GM06990 (cell line): ENCODE data around the gene CAPZB.

Source experiments
- DNase-seq: peaks from one replicate; pipeline ENCODE4 v3.0.0-alpha.2; 2011; ENCODE audit not compliant: insufficient read length; ENCODE audit errors: extremely low read depth
- H3K27me3 ChIP-seq: replicated peaks from 2 replicates; pipeline ENCODE4 v1.6.0; 2011; ENCODE audit warnings: low read length; ENCODE audit not compliant: control insufficient read depth, insufficient read depth
- H3K36me3 ChIP-seq: 2 replicates; pipeline ENCODE4 v1.5.1; 2011; ENCODE audit warnings: low read length; ENCODE audit not compliant: control insufficient read depth, insufficient read depth
- H3K4me3 ChIP-seq: replicated peaks from 2 replicates; pipeline ENCODE4 v1.5.1; 2011; ENCODE audit warnings: low read depth, mild to moderate bottlenecking, control low read depth, low read length
- CTCF ChIP-seq: IDR thresholded peaks from 2 replicates; pipeline ENCODE4 v1.5.1; 2011; ENCODE audit warnings: low read length, control low read depth, mild to moderate bottlenecking, inconsistent platforms; ENCODE audit not compliant: insufficient read depth, poor library complexity, severe bottlenecking

The CAPZB gene

DNA sequence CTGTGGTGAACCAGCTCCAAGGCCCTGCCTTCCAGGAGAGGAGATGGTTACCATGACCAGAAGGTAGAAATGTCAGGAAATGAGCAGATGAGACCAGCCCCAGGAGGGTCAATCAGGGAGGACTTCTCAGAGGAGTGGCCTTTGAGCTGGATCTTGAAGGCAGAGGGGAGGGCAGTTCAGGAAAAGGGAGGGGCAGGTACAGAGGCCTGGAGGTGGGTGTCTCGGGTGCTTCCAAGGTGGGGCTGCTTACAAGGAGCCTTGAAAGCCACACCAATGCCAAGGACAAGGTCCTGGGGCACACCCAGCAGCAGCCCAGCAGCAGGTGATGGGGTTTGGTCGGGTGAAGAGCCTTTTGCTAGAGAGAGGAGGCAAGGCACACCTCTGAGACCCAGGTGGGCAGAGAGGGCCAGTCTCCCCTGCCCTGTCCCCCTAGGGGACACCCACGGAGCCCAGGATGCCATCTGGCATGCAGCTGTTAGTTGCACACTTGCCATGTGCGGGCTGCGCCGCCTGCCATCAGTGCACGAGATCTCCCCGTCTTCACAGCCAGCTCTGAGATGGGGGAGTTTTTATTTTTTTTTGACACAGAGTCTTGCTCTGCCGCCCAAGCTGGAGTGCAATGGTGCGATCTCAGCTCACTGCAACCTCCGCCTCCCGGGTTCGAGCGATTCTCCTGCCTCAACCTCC is 154.7 kb downstream of the CAPZB start:
- peaks cover 1% of the 10 kb centered on the region for H3K36me3 ChIP-seq
- H3K4me3 ChIP-seq = no peak overlapping the region
- DNase-seq = no peak
- H3K27me3 ChIP-seq = no peaks in the 10 kb centered on the region
- TF ChIP-seq CTCF = no peak

GRCh38 chr1:19329611-19330010 is 155.7 kb downstream of the CAPZB start:
- DNase-seq = no peak
- TF ChIP-seq CTCF = no peak
- no peak overlapping the region for H3K4me3 ChIP-seq
- H3K27me3 ChIP-seq = no peaks in the 10 kb centered on the region
- peaks cover 1% of the 10 kb centered on the region for H3K36me3 ChIP-seq

- TF ChIP-seq CTCF = no peak
- Histone ChIP-seq H3K27me3 (no peaks in the 10 kb centered on the region), H3K4me3 (no peak overlapping the region), H3K36me3 (peaks cover 4% of the 10 kb centered on the region)
- DNase-seq = no peak
Observed at GRCh38 chr1:19329188-19329587, 156.2 kb downstream of the CAPZB start.

DNA sequence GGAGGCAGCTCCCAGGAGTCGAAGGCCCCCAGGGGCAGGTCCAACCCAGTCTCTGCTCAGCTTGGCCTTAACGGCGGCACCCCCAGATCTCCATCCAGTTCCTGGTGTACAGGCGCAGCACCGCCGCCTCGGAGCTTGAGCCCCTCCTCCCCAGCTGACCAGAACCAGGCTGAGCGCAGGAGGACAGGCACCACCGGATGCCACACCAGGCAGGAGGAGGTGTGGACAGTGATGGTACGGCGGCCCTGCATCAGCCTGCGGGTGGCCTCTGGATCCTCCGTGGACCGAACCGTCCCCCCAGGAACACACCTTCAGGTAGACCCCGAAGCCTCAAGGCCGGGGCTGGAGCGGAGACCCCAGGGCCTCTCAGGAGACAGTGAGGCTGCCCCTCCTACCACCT is 156.9 kb downstream of the CAPZB start:
- no peak for TF ChIP-seq CTCF
- H3K4me3 ChIP-seq = no peak overlapping the region
- no peaks in the 10 kb centered on the region for H3K27me3 ChIP-seq
- H3K36me3 ChIP-seq = peaks cover 6% of the 10 kb centered on the region
- DNase-seq = no peak

GRCh38 chr1:19327736-19328135 is 157.6 kb downstream of the CAPZB start:
- H3K36me3 ChIP-seq = peaks cover 6% of the 10 kb centered on the region

More at GRCh38 chr1:19327736-19328135, 157.6 kb downstream of the CAPZB start:
- TF ChIP-seq CTCF = no peak
- Histone ChIP-seq H3K4me3 (no peak overlapping the region), H3K27me3 (no peaks in the 10 kb centered on the region)
- DNase-seq = no peak
